ENCODE measurements around the gene BHLHE23. TPM values are rescaled to one million over a fixed set of nuclear protein-coding genes. Genes with fewer than 3 reads are reported as not detected.

BHLHE23 gene
- not detected in 2 replicates for total RNA-seq

GRCh38 chr20:63006540-63007359 is at the start of gene BHLHE23:
BHLHE23 (minus strand) TSS chr20:63006964; CDS start chr20:63006774, 190 bp downstream.

Other genes starting within 250 kb of the BHLHE23 start
- 13.0 and 15.5 TPM in 2 replicates for gene MRGBP, start 210.5 kb downstream of the BHLHE23 start, total RNA-seq
- gene OGFR, start 202.1 kb downstream of the BHLHE23 start, total RNA-seq, result 29.9 and 35.9 TPM in 2 replicates
- gene COL9A3, start 189.9 kb downstream of the BHLHE23 start, total RNA-seq, result 0.86 and 1.0 TPM in 2 replicates
- gene TCFL5, start 145.1 kb downstream of the BHLHE23 start, total RNA-seq, result 15.2 and 17.9 TPM in 2 replicates
- 44.0 and 44.8 TPM in 2 replicates for gene DIDO1, start 80.5 kb downstream of the BHLHE23 start, total RNA-seq
- 31.8 and 34.6 TPM in 2 replicates for gene GID8, start 68.8 kb downstream of the BHLHE23 start, total RNA-seq
- gene SLC17A9, start 54.3 kb downstream of the BHLHE23 start, total RNA-seq, result 6.7 and 6.9 TPM in 2 replicates
- gene YTHDF1, start 209.2 kb upstream of the BHLHE23 start, total RNA-seq, result 25.6 and 28.1 TPM in 2 replicates
- not detected in 2 replicates for gene BIRC7, start 228.9 kb upstream of the BHLHE23 start, total RNA-seq
- not detected in 2 replicates for gene NKAIN4, start 247.5 kb upstream of the BHLHE23 start, total RNA-seq